Measurements from ENCODE around the gene RALBP1. TPM values are rescaled to one million over a fixed set of nuclear protein-coding genes. Genes with fewer than 3 reads are reported as not detected.
"Not testable (repeated sequence)": the region's sequence is repeated elsewhere in the genome, so short reads cannot be mapped to it uniquely, and the experiment has no call there.

Gene RALBP1
- total RNA-seq, 1 donor from 2014 or later = 29.2 TPM

DNA sequence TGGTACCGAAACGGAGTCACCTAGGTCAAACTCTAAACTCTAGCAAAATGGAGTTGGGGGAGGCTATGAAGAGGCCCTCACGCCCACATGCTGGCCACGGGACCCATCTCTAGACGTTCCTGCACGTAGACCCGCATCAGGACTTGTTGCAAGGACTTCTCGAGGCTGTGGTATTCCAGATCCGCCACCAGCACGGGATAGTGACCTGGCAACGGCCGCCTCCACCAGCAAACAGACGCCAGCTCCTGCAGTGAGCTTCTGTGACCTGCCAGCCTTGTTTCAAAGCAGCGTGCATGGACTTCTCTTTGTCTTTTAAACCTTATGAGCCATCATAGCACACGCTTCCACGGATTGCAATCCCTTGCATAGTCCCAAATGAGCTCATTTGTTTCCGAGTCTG, 40.3 kb upstream of the RALBP1 start:
- no peaks in the 10 kb centered on the region for H3K27me3 ChIP-seq (ENCODE audit: control insufficient read depth in 3 of 3, insufficient read depth in 3 of 3, low read length in 3 of 3)
- no peaks in the 10 kb centered on the region for H3K9me3 ChIP-seq (ENCODE audit: control insufficient read depth in 3 of 3, low read length in 3 of 3)
- H3K4me1 ChIP-seq (ENCODE audit: control insufficient read depth in 3 of 3, insufficient read depth in 3 of 3, low read length in 3 of 3) = peaks cover 0 to 2% (median 0%) of the 10 kb centered on the region in 3 donors
- H3K4me3 ChIP-seq (ENCODE audit: low read length in 3 of 3) = no peak overlapping the region
- H3K9ac ChIP-seq (ENCODE audit: low read depth in 1 of 3, low read length in 3 of 3) = no peak overlapping the region
- H3K36me3 ChIP-seq (ENCODE audit: control insufficient read depth in 3 of 3, insufficient read depth in 3 of 3, low read length in 3 of 3) = no peaks in the 10 kb centered on the region
- H3K27ac ChIP-seq (ENCODE audit: low read depth, low read length) = no peak overlapping the region

GRCh38 chr18:9436206-9436929, 38.9 kb upstream of the RALBP1 start:
- Histone ChIP-seq H3K36me3 (ENCODE audit: control insufficient read depth in 3 of 3, insufficient read depth in 3 of 3, low read length in 3 of 3) (no peaks in the 10 kb centered on the region), H3K9me3 (ENCODE audit: control insufficient read depth in 3 of 3, low read length in 3 of 3) (no peaks in the 10 kb centered on the region)

DNA sequence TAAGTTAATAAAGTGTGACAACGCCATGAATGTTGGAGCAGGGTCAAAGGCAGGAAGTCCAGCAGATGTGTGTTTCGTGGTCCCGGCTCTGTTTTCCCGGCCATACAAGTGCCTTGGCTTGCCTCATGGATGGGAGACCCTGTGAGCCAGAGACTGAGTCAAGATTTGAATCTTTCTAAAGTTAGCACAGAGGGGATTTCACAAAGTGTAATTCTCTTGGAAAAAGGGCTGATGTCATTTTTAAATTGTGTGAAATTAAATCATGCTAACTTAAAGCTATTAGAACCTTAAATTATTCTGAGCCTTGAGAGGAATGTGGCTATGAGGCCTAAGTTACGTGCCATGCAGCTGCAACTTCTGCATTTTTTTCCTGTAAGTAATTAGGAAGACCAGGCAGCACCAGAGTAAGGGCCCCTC, 38.3 kb upstream of the RALBP1 start:
- H3K27me3 ChIP-seq (ENCODE audit: control insufficient read depth in 3 of 3, insufficient read depth in 3 of 3, low read length in 3 of 3) = no peaks in the 10 kb centered on the region
- no peak overlapping the region for H3K4me3 ChIP-seq (ENCODE audit: low read length in 3 of 3)
- H3K4me1 ChIP-seq (ENCODE audit: control insufficient read depth in 3 of 3, insufficient read depth in 3 of 3, low read length in 3 of 3) = peaks cover 0 to 2% (median 0%) of the 10 kb centered on the region in 3 donors
- H3K9me3 ChIP-seq (ENCODE audit: control insufficient read depth in 3 of 3, low read length in 3 of 3) = no peaks in the 10 kb centered on the region
- H3K9ac ChIP-seq (ENCODE audit: low read depth in 1 of 3, low read length in 3 of 3) = no peak overlapping the region
- no peak overlapping the region for H3K27ac ChIP-seq (ENCODE audit: low read depth, low read length)
- H3K36me3 ChIP-seq (ENCODE audit: control insufficient read depth in 3 of 3, insufficient read depth in 3 of 3, low read length in 3 of 3) = no peaks in the 10 kb centered on the region

More at GRCh38 chr18:9436206-9436929, 38.9 kb upstream of the RALBP1 start:
- Histone ChIP-seq H3K4me1 (ENCODE audit: control insufficient read depth in 3 of 3, insufficient read depth in 3 of 3, low read length in 3 of 3) (peaks cover 0 to 2% (median 0%) of the 10 kb centered on the region in 3 donors), H3K9ac (ENCODE audit: low read depth in 1 of 3, low read length in 3 of 3) (no peak overlapping the region), H3K27ac (ENCODE audit: low read depth, low read length) (no peak overlapping the region), H3K27me3 (ENCODE audit: control insufficient read depth in 3 of 3, insufficient read depth in 3 of 3, low read length in 3 of 3) (no peaks in the 10 kb centered on the region), H3K4me3 (ENCODE audit: low read length in 3 of 3) (no peak overlapping the region)

GRCh38 chr18:9437672-9438071, 37.6 kb upstream of the RALBP1 start:
- Histone ChIP-seq H3K4me3 (ENCODE audit: low read length in 3 of 3) (no peak overlapping the region), H3K27ac (ENCODE audit: low read depth, low read length) (no peak overlapping the region)

GRCh38 chr18:9441061-9441460, 34.3 kb upstream of the RALBP1 start:
- Histone ChIP-seq H3K9ac (ENCODE audit: low read depth in 1 of 3, low read length in 3 of 3) (no peak overlapping the region), H3K36me3 (ENCODE audit: control insufficient read depth in 3 of 3, insufficient read depth in 3 of 3, low read length in 3 of 3) (no peaks in the 10 kb centered on the region), H3K4me3 (ENCODE audit: low read length in 3 of 3) (no peak overlapping the region), H3K27me3 (ENCODE audit: control insufficient read depth in 3 of 3, insufficient read depth in 3 of 3, low read length in 3 of 3) (no peaks in the 10 kb centered on the region), H3K4me1 (ENCODE audit: control insufficient read depth in 3 of 3, insufficient read depth in 3 of 3, low read length in 3 of 3) (peaks cover 0 to 2% (median 0%) of the 10 kb centered on the region in 3 donors), H3K9me3 (ENCODE audit: control insufficient read depth in 3 of 3, low read length in 3 of 3) (no peaks in the 10 kb centered on the region), H3K27ac (ENCODE audit: low read depth, low read length) (no peak overlapping the region)

More at GRCh38 chr18:9437672-9438071, 37.6 kb upstream of the RALBP1 start:
- Histone ChIP-seq H3K4me1 (ENCODE audit: control insufficient read depth in 3 of 3, insufficient read depth in 3 of 3, low read length in 3 of 3) (peaks cover 0 to 2% (median 0%) of the 10 kb centered on the region in 3 donors), H3K9ac (ENCODE audit: low read depth in 1 of 3, low read length in 3 of 3) (no peak overlapping the region), H3K36me3 (ENCODE audit: control insufficient read depth in 3 of 3, insufficient read depth in 3 of 3, low read length in 3 of 3) (no peaks in the 10 kb centered on the region), H3K9me3 (ENCODE audit: control insufficient read depth in 3 of 3, low read length in 3 of 3) (no peaks in the 10 kb centered on the region), H3K27me3 (ENCODE audit: control insufficient read depth in 3 of 3, insufficient read depth in 3 of 3, low read length in 3 of 3) (no peaks in the 10 kb centered on the region)

- H3K27me3 ChIP-seq (ENCODE audit: control insufficient read depth in 3 of 3, insufficient read depth in 3 of 3, low read length in 3 of 3) = peaks cover 0 to 4% (median 4%) of the 10 kb centered on the region in 3 donors
- H3K4me1 ChIP-seq (ENCODE audit: control insufficient read depth in 3 of 3, insufficient read depth in 3 of 3, low read length in 3 of 3) = no peaks in the 10 kb centered on the region
- no peak overlapping the region for H3K4me3 ChIP-seq (ENCODE audit: low read length in 3 of 3)
- no peak overlapping the region for H3K27ac ChIP-seq (ENCODE audit: low read depth, low read length)
- H3K36me3 ChIP-seq (ENCODE audit: control insufficient read depth in 3 of 3, insufficient read depth in 3 of 3, low read length in 3 of 3) = no peaks in the 10 kb centered on the region
- no peak overlapping the region for H3K9ac ChIP-seq (ENCODE audit: low read depth in 1 of 3, low read length in 3 of 3)
- H3K9me3 ChIP-seq (ENCODE audit: control insufficient read depth in 3 of 3, low read length in 3 of 3) = no peaks in the 10 kb centered on the region
These were observed 30.8 kb upstream of the RALBP1 start for GRCh38 chr18:9444549-9444948.

GRCh38 chr18:9446839-9447238, 28.5 kb upstream of the RALBP1 start:
- H3K9me3 ChIP-seq (ENCODE audit: control insufficient read depth in 3 of 3, low read length in 3 of 3) = no peaks in the 10 kb centered on the region
- no peaks in the 10 kb centered on the region for H3K4me1 ChIP-seq (ENCODE audit: control insufficient read depth in 3 of 3, insufficient read depth in 3 of 3, low read length in 3 of 3)
- no peaks in the 10 kb centered on the region for H3K36me3 ChIP-seq (ENCODE audit: control insufficient read depth in 3 of 3, insufficient read depth in 3 of 3, low read length in 3 of 3)
- H3K27ac ChIP-seq (ENCODE audit: low read depth, low read length) = no peak overlapping the region
- H3K27me3 ChIP-seq (ENCODE audit: control insufficient read depth in 3 of 3, insufficient read depth in 3 of 3, low read length in 3 of 3) = peaks cover 0 to 4% (median 4%) of the 10 kb centered on the region in 3 donors
- no peak overlapping the region for H3K4me3 ChIP-seq (ENCODE audit: low read length in 3 of 3)
- no peak overlapping the region for H3K9ac ChIP-seq (ENCODE audit: low read depth in 1 of 3, low read length in 3 of 3)

GRCh38 chr18:9447334-9447733, 28.0 kb upstream of the RALBP1 start:
- H3K4me1 ChIP-seq (ENCODE audit: control insufficient read depth in 3 of 3, insufficient read depth in 3 of 3, low read length in 3 of 3) = no peaks in the 10 kb centered on the region
- peaks cover 0 to 4% (median 4%) of the 10 kb centered on the region in 3 donors for H3K27me3 ChIP-seq (ENCODE audit: control insufficient read depth in 3 of 3, insufficient read depth in 3 of 3, low read length in 3 of 3)
- H3K36me3 ChIP-seq (ENCODE audit: control insufficient read depth in 3 of 3, insufficient read depth in 3 of 3, low read length in 3 of 3) = no peaks in the 10 kb centered on the region
- no peak overlapping the region for H3K4me3 ChIP-seq (ENCODE audit: low read length in 3 of 3)
- H3K9ac ChIP-seq (ENCODE audit: low read depth in 1 of 3, low read length in 3 of 3) = no peak overlapping the region
- H3K9me3 ChIP-seq (ENCODE audit: control insufficient read depth in 3 of 3, low read length in 3 of 3) = no peaks in the 10 kb centered on the region
- H3K27ac ChIP-seq (ENCODE audit: low read depth, low read length) = no peak overlapping the region

- H3K9me3 ChIP-seq (ENCODE audit: control insufficient read depth in 3 of 3, low read length in 3 of 3) = no peaks in the 10 kb centered on the region
- no peak overlapping the region for H3K9ac ChIP-seq (ENCODE audit: low read depth in 1 of 3, low read length in 3 of 3)
- no peak overlapping the region for H3K4me3 ChIP-seq (ENCODE audit: low read length in 3 of 3)
- peaks cover 0 to 4% (median 4%) of the 10 kb centered on the region in 3 donors for H3K27me3 ChIP-seq (ENCODE audit: control insufficient read depth in 3 of 3, insufficient read depth in 3 of 3, low read length in 3 of 3)
- H3K36me3 ChIP-seq (ENCODE audit: control insufficient read depth in 3 of 3, insufficient read depth in 3 of 3, low read length in 3 of 3) = no peaks in the 10 kb centered on the region
- no peaks in the 10 kb centered on the region for H3K4me1 ChIP-seq (ENCODE audit: control insufficient read depth in 3 of 3, insufficient read depth in 3 of 3, low read length in 3 of 3)
- H3K27ac ChIP-seq (ENCODE audit: low read depth, low read length) = no peak overlapping the region
These were observed 25.5 kb upstream of the RALBP1 start for GRCh38 chr18:9449600-9450414.

DNA sequence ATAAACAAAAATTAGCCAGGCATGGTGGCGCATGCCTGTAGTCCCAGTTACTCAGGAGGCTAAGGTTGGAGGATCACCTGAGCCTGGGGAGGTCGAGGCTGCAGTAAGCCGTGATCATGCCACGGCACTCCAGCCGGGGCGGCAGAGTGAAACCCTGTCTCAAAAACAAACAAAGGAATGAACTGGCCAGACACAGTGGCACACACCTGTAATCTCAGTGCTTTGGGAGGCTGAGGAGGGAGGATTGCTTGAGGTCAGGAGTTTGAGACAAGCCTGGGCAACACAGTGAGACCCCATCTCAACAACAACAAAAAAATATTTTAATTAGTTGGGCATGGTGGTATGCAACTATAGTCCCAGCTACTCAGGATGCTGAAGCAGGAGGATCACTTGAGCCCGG, 24.4 kb upstream of the RALBP1 start:
- H3K4me1 ChIP-seq (ENCODE audit: control insufficient read depth in 3 of 3, insufficient read depth in 3 of 3, low read length in 3 of 3); H3K27ac ChIP-seq (ENCODE audit: low read depth, low read length); H3K27me3 ChIP-seq (ENCODE audit: control insufficient read depth in 3 of 3, insufficient read depth in 3 of 3, low read length in 3 of 3); H3K4me3 ChIP-seq (ENCODE audit: low read length in 3 of 3); H3K36me3 ChIP-seq (ENCODE audit: control insufficient read depth in 3 of 3, insufficient read depth in 3 of 3, low read length in 3 of 3); H3K9me3 ChIP-seq (ENCODE audit: control insufficient read depth in 3 of 3, low read length in 3 of 3); H3K9ac ChIP-seq (ENCODE audit: low read depth in 1 of 3, low read length in 3 of 3): not testable (repeated sequence)
